GM23338 (cell line): ENCODE data around the gene ARHGAP4.

ENCODE experiments used
- CREB1 ChIP-seq: fragments of 250-450 bp; sonication (Bioruptor Pico); IDR thresholded peaks from 2 replicates; pipeline ENCODE4 v1.5.0; 2020; ENCODE audit warnings: low read depth, mild to moderate bottlenecking, moderate library complexity
- EZH2 ChIP-seq: fragments of 200-600 bp; sonication (generic); IDR thresholded peaks from one replicate; pipeline ENCODE4 v1.8.0; 2017; ENCODE audit warnings: antibody characterized with exemption, mild to moderate bottlenecking, low read depth; ENCODE audit not compliant: unreplicated experiment
- EZH2phosphoT487 ChIP-seq: fragments of 200-600 bp; sonication (generic); IDR thresholded peaks from one replicate; pipeline ENCODE4 v1.8.1; 2018; ENCODE audit warnings: antibody characterized with exemption; ENCODE audit not compliant: unreplicated experiment
- JUNB ChIP-seq: IDR thresholded peaks from one replicate; pipeline ENCODE4 v1.6.1; 2016; ENCODE audit warnings: antibody characterized with exemption; ENCODE audit not compliant: unreplicated experiment
- NANOG ChIP-seq: IDR thresholded peaks from 2 replicates; pipeline ENCODE4 v1.6.1; 2016; ENCODE audit warnings: antibody characterized with exemption, borderline replicate concordance
- POLR2AphosphoS5 ChIP-seq: IDR thresholded peaks from 2 replicates; pipeline ENCODE4 v1.6.1; 2016; ENCODE audit warnings: antibody characterized with exemption, low read depth
- ZNF331 ChIP-seq: fragments of 250-450 bp; sonication (Bioruptor Pico); IDR thresholded peaks from 2 replicates; pipeline ENCODE4 v1.5.0; 2020; ENCODE audit warnings: low read depth, mild to moderate bottlenecking, moderate library complexity
- TF ChIP-seq, protein P1 (sequence below), 2 experiments: fragments of 200-600 bp in 1 of 2; sonication (generic) in 1 of 2; conservative IDR thresholded peaks; 2 replicates each; pipeline versions ENCODE4 v1.5.1 to v1.6.1; 2016 to 2017; ENCODE audit warnings: antibody characterized with exemption in 2 of 2, low read depth in 2 of 2, mild to moderate bottlenecking in 2 of 2, moderate library complexity in 1 of 2
- TF ChIP-seq, protein P2 (sequence below): IDR thresholded peaks from 2 replicates; pipeline ENCODE4 v1.6.1; 2016; ENCODE audit warnings: antibody characterized with exemption
- TF ChIP-seq, protein P3 (sequence below): IDR thresholded peaks from one replicate; pipeline ENCODE4 v1.6.1; 2018; ENCODE audit warnings: antibody characterized with exemption; ENCODE audit not compliant: unreplicated experiment
- TF ChIP-seq, protein P4 (sequence below): fragments of 250-450 bp; sonication (Bioruptor Pico); IDR thresholded peaks from 2 replicates; pipeline ENCODE4 v1.5.0; 2020; ENCODE audit warnings: mild to moderate bottlenecking, moderate library complexity

DNA sequence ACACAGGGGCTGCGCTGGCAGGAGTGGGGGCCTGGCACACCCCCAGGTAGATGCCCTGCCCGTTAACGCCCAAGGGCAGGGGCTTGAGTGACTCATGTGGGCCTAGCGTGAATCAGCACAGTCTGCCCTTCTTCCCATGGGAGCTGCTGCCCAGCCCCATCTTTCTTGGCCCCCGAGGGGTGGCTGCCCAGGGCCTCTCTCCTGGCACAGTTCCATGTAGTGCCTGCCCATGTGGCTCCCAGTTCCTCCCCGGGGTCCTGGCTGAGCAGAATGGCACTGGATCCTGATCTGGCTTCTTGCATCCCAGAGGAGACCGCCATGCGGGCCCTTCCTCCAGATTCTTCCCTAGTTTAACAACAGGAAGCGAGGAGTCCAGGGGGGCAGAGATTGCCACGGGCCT, 23.7 kb downstream of the ARHGAP4 start:
- TF ChIP-seq POLR2AphosphoS5 (no peak), CREB1 (no peak), EZH2 (no peak), NANOG (no peak), EZH2phosphoT487 (no peak), JUNB (no peak), ZNF331 (CRISPR knock-in tag) (no peak)
- TF ChIP-seq, protein P1, sequence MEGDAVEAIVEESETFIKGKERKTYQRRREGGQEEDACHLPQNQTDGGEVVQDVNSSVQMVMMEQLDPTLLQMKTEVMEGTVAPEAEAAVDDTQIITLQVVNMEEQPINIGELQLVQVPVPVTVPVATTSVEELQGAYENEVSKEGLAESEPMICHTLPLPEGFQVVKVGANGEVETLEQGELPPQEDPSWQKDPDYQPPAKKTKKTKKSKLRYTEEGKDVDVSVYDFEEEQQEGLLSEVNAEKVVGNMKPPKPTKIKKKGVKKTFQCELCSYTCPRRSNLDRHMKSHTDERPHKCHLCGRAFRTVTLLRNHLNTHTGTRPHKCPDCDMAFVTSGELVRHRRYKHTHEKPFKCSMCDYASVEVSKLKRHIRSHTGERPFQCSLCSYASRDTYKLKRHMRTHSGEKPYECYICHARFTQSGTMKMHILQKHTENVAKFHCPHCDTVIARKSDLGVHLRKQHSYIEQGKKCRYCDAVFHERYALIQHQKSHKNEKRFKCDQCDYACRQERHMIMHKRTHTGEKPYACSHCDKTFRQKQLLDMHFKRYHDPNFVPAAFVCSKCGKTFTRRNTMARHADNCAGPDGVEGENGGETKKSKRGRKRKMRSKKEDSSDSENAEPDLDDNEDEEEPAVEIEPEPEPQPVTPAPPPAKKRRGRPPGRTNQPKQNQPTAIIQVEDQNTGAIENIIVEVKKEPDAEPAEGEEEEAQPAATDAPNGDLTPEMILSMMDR (conservative IDR thresholded peaks at IDR 0.05; ENCODE audit: low read depth in 2 of 2): no peak
- TF ChIP-seq, protein P2, sequence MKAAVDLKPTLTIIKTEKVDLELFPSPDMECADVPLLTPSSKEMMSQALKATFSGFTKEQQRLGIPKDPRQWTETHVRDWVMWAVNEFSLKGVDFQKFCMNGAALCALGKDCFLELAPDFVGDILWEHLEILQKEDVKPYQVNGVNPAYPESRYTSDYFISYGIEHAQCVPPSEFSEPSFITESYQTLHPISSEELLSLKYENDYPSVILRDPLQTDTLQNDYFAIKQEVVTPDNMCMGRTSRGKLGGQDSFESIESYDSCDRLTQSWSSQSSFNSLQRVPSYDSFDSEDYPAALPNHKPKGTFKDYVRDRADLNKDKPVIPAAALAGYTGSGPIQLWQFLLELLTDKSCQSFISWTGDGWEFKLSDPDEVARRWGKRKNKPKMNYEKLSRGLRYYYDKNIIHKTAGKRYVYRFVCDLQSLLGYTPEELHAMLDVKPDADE: no peak
- TF ChIP-seq, protein P3, sequence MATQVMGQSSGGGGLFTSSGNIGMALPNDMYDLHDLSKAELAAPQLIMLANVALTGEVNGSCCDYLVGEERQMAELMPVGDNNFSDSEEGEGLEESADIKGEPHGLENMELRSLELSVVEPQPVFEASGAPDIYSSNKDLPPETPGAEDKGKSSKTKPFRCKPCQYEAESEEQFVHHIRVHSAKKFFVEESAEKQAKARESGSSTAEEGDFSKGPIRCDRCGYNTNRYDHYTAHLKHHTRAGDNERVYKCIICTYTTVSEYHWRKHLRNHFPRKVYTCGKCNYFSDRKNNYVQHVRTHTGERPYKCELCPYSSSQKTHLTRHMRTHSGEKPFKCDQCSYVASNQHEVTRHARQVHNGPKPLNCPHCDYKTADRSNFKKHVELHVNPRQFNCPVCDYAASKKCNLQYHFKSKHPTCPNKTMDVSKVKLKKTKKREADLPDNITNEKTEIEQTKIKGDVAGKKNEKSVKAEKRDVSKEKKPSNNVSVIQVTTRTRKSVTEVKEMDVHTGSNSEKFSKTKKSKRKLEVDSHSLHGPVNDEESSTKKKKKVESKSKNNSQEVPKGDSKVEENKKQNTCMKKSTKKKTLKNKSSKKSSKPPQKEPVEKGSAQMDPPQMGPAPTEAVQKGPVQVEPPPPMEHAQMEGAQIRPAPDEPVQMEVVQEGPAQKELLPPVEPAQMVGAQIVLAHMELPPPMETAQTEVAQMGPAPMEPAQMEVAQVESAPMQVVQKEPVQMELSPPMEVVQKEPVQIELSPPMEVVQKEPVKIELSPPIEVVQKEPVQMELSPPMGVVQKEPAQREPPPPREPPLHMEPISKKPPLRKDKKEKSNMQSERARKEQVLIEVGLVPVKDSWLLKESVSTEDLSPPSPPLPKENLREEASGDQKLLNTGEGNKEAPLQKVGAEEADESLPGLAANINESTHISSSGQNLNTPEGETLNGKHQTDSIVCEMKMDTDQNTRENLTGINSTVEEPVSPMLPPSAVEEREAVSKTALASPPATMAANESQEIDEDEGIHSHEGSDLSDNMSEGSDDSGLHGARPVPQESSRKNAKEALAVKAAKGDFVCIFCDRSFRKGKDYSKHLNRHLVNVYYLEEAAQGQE: no peak
- TF ChIP-seq, protein P4, sequence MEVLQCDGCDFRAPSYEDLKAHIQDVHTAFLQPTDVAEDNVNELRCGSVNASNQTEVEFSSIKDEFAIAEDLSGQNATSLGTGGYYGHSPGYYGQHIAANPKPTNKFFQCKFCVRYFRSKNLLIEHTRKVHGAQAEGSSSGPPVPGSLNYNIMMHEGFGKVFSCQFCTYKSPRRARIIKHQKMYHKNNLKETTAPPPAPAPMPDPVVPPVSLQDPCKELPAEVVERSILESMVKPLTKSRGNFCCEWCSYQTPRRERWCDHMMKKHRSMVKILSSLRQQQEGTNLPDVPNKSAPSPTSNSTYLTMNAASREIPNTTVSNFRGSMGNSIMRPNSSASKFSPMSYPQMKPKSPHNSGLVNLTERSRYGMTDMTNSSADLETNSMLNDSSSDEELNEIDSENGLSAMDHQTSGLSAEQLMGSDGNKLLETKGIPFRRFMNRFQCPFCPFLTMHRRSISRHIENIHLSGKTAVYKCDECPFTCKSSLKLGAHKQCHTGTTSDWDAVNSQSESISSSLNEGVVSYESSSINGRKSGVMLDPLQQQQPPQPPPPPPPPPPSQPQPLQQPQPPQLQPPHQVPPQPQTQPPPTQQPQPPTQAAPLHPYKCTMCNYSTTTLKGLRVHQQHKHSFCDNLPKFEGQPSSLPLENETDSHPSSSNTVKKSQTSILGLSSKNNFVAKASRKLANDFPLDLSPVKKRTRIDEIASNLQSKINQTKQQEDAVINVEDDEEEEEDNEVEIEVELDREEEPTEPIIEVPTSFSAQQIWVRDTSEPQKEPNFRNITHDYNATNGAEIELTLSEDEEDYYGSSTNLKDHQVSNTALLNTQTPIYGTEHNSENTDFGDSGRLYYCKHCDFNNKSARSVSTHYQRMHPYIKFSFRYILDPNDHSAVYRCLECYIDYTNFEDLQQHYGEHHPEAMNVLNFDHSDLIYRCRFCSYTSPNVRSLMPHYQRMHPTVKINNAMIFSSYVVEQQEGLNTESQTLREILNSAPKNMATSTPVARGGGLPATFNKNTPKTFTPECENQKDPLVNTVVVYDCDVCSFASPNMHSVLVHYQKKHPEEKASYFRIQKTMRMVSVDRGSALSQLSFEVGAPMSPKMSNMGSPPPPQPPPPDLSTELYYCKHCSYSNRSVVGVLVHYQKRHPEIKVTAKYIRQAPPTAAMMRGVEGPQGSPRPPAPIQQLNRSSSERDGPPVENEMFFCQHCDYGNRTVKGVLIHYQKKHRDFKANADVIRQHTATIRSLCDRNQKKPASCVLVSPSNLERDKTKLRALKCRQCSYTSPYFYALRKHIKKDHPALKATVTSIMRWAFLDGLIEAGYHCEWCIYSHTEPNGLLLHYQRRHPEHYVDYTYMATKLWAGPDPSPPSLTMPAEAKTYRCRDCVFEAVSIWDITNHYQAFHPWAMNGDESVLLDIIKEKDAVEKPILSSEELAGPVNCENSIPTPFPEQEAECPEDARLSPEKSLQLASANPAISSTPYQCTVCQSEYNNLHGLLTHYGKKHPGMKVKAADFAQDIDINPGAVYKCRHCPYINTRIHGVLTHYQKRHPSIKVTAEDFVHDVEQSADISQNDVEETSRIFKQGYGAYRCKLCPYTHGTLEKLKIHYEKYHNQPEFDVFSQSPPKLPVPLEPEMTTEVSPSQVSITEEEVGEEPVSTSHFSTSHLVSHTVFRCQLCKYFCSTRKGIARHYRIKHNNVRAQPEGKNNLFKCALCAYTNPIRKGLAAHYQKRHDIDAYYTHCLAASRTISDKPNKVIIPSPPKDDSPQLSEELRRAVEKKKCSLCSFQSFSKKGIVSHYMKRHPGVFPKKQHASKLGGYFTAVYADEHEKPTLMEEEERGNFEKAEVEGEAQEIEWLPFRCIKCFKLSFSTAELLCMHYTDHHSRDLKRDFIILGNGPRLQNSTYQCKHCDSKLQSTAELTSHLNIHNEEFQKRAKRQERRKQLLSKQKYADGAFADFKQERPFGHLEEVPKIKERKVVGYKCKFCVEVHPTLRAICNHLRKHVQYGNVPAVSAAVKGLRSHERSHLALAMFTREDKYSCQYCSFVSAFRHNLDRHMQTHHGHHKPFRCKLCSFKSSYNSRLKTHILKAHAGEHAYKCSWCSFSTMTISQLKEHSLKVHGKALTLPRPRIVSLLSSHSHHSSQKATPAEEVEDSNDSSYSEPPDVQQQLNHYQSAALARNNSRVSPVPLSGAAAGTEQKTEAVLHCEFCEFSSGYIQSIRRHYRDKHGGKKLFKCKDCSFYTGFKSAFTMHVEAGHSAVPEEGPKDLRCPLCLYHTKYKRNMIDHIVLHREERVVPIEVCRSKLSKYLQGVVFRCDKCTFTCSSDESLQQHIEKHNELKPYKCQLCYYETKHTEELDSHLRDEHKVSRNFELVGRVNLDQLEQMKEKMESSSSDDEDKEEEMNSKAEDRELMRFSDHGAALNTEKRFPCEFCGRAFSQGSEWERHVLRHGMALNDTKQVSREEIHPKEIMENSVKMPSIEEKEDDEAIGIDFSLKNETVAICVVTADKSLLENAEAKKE: no peak
